GM18907 (cell line): ENCODE results near the gene EXOC3L4.

Experiments
- ATAC-seq: cut with Tn5 transposase; IDR thresholded peaks from one replicate; pipeline ENCODE4 v1.9.1; 2021; ENCODE audit warnings: mild to moderate bottlenecking, moderate library complexity; ENCODE audit not compliant: unreplicated experiment

EXOC3L4 gene

DNA sequence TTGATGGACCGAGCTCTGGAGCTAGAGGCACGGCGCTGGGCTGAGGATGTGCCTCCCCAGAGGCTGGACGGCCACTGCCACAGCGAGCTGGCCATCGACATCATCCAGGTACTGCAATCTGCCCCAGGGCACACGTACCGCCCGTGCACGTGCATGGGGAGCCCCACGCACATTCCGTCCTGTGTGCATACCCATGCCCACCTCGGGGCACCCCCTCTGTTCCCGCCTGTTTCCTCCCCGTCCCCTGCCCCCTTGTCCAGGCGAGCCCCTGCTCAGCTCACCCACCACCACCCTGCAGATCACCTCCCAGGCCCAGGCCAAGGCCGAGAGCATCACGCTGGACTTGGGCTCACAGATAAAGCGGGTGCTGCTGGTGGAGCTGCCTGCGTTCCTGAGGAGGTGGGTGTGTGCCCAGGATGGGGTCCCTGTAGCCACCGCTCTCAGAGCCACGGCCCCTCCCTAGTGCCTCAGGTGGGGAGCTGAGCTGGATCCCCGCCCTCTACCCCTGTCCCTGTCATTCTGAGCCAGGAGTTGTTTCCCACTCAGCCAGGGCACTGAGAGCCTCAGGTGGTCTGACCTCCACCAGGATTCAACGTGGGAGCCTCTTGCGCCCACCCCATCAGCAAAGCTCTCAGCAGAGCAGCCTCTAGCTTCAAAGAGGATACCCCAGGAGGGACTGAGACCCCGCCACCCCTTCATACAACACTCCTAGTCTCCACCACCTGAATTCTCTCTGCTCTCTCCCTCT is 35.7 kb downstream of the EXOC3L4 start:
- ATAC-seq, result no peak

DNA sequence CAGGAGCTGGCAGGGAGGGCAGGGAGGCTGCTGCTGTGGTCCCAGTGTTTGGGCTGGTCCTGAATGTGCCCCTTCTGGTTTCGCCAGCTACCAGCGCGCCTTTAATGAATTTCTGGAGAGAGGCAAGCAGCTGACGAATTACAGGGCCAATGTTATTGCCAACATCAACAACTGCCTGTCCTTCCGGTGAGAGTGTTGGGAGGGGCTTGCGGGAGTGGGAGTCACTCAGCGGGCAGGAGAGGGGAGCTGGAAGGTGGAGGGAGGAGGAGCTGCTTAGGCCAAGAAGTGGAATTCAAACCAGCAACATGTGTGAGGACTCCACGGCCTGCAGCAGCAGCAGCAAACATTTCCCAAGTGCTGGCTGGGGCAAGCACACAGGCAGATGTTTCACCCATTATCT is 36.4 kb downstream of the EXOC3L4 start:
- ATAC-seq, result no peak

DNA sequence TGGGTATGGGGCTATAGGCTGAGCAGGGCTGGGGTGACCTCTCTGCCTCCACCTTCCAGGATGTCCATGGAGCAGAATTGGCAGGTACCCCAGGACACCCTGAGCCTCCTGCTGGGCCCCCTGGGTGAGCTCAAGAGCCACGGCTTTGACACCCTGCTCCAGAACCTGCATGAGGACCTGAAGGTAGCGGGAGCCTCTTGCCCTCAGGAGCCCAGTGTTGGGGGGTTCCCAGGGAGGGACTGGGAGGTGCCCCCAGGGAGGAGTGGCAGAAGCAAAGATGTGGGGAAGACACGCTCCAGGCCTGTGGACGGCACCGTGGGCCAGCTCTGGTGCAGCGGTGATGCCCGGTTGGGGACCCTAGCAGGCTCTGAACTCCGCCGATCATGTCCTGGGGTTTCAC is 37.1 kb downstream of the EXOC3L4 start:
- ATAC-seq, result no peak

DNA sequence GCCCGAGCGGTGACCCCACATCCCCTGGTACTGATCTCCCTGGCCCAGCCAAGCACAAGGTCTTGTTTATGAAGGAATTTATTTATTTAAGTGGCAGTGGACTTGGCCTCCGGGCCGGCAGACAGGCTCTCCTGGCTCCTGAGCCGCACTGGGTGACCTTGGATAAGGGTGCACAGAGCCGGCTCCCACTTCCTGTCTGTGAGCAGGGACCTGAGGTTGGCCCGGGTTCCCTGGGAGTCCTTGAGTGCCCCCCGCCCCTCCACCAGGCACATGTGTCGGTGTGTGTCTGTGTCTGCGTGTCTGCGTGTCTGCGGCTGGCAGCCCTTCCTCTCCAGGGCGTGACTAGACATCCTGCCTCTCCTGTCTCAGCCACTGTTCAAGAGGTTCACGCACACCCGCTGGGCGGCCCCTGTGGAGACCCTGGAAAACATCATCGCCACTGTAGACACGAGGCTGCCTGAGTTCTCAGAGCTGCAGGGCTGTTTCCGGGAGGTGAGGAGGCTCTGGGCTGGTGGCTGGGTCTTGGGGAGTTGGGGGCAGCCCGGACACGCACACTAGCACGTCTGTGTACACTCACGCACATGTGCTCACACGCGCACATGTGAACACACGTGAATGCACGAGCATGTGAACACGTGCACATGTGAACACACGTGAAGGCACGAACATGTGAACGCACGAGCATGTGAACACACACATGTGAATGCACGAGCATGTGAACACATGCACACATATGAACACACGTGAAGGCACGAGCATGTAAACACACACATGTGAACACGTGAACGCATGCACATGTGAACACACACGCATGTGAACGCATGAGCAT is 38.1 kb downstream of the EXOC3L4 start:
- ATAC-seq, result no peak

DNA sequence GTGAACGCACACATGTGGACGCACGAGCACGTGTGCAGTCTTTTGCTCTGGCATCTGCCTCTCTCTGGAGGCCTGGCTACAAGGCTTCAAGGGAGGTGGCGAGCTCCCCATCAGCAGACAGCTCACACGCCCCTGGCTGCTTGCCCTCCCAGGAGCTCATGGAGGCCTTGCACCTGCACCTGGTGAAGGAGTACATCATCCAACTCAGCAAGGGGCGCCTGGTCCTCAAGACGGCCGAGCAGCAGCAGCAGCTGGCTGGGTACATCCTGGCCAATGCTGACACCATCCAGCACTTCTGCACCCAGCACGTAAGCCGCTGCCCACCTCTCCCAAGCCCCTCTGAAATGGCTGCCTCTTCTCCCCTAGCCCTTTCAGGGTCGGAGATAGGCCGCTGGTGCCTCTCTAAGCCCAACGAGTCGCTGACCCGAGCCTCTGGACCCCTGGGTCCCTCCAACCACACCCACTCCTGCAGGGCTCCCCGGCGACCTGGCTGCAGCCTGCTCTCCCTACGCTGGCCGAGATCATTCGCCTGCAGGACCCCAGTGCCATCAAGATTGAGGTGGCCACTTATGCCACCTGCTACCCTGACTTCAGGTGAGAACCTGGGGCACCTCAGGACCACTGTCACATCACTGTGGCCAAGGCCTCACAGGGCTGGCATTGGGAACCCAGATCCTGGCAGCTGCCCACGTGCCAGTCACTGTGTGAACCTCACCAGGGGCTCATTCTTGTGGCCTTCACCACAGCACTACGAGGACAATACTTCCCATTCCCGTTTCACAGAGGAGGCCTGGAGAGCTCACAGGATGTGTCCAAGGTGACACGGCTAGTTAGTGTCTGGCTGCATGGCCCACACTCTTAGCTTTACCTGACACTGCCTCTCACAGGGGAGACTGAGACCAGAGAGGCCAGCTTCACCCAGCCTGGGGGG is 39.0 kb downstream of the EXOC3L4 start:
- no peak for ATAC-seq

DNA sequence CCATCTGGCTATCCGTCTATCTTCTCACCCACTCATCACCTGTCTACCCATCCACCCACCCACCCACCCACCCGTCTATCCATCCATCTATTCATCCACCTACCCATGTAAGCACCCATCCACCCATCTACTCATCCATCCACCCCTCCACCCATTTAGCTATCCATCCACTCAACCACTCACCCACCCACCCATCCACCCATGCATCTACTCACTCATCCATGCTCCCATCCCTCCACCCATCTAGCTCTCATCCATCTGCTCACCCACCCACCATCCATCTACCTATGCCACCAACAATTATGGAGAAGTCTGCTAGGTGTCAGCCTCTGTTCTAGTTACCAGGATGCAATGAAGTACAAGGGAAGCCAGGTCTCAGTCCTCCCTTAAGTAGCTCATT is 39.9 kb downstream of the EXOC3L4 start:
- ATAC-seq, result no peak

DNA sequence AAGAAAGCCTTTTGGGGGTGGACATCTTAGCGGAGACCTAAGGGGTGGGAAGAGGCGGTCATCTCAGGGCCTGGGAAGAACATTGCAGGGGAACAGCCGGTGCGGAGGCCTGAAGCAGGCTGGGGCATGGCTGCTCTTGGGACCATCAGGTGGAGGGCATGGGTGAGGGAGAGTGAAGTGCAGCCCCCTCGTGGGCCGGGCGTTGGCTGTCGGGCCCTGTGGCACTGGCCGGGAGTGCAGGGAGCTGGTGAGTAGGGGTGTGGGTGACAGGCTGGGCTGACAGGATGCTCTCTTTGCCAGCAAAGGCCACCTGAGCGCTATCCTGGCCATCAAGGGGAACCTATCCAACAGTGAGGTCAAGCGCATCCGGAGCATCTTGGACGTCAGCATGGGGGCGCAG is 40.4 kb downstream of the EXOC3L4 start:
- ATAC-seq, result no peak

DNA sequence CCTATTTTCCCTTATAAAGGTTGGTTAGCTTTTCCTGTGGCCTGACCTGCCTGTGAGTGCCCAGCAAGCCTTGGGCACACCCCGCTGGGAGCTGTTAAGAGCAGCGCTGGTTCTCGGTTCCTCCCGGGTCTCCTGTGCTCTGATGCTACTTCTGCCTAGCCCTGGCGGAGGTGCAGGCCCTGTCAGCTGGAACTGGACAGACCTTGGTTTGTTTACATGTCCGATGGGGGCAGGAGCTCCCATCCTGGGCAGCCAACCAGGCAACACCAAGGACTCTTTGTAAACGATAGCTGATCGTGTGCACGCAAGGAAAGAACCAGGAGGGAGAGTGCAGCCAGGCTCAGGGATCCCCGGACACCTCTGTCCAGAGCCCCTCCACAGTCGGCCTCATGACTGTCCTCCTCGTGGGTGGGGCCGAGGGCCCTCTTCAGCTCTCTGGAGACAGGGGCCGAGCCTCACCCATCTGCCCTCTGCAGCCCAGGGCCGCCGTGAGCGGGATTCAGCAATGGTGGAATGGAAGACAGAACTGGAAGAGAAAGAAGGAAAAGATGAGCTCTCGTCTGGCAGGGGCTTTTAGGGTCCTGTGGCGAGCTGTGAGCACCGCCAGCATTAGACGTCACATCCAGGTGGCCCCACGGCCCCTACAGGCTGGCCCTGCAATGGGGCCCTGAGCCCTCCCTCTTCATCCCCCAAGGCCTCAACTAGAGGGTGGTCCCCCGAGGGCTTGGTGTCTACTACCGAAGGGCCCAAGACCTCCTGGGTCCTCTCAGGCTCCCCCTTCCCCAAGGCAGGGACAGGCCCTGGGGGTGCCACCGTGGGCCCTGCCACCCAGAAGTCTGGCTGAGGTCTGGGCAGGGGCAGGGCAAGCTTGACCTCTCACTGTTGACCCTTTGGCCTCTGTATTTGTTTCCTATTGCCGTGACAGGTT is 41.1 kb downstream of the EXOC3L4 start:
- ATAC-seq, result no peak

DNA sequence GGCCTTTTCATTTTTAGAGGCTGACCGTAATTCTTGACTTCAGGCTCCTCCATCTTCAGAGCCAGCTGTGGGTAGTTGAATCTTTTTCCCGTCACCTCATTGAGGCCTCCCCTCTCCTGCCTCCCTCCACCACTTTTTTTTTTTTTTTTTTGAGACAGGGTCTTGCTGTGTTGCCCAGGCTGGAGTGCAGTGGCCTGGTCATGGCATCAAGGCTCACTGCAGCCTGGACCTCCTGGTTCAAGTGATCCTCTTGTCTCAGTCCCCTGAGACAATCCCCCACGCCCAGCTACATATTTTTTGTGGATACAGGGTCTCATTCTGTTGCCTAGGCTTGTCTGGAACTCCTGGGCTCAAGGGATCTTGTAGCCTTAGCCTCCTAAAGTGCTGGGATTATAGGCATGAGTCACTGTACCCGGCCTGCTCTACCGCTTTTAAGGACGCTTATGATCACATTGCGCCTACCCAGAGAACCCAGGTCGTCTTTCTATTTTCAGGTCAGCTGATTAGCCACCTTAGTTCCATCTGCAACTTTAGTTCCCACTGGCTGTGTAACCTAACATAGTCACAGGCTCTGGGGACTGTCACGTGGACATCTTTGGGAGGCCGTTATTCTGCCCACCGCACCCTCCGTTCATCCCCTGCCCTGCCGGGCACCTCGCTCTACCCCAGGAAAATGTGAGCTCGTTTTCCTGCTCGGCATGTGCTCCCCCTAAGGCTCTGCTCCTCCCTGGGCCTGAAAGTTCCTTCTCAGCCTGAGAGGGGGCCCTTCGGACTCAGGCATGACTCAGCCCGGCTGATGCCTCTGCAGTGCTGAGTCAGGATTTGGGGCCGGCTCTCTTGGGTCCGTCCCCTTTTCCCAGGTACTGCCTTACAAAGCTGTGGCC is 42.1 kb downstream of the EXOC3L4 start:
- ATAC-seq, result no peak

DNA sequence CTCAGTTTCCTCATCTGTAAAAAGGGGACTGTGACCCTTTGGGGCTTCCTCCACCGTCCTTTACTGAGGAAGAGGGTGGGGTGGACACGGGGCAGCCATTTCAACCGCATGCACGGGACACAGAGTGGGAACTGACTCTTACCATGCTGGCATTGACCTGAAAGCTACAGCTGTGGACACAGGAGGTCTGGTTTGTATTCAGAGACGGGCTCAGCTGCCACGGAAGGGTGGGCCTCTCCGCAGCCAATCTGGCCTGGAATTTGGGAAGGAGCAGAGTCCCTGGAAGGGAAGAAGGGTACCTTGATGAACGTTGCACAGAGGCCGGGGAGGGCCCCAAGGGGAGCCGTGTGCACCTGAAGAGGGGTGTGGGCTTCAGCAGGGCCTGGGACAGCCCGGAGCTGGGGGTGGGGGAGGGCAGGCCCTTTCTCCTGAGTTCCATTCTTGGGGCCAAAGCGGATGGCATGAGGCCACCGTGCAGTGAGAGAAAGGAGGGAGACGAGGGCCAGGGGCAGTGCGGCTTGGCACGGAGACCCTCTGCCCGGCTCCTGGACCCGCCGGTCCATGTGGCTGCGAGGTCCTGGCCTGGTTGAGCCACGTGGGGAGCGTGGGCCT is 43.3 kb downstream of the EXOC3L4 start:
- ATAC-seq, result no peak

DNA sequence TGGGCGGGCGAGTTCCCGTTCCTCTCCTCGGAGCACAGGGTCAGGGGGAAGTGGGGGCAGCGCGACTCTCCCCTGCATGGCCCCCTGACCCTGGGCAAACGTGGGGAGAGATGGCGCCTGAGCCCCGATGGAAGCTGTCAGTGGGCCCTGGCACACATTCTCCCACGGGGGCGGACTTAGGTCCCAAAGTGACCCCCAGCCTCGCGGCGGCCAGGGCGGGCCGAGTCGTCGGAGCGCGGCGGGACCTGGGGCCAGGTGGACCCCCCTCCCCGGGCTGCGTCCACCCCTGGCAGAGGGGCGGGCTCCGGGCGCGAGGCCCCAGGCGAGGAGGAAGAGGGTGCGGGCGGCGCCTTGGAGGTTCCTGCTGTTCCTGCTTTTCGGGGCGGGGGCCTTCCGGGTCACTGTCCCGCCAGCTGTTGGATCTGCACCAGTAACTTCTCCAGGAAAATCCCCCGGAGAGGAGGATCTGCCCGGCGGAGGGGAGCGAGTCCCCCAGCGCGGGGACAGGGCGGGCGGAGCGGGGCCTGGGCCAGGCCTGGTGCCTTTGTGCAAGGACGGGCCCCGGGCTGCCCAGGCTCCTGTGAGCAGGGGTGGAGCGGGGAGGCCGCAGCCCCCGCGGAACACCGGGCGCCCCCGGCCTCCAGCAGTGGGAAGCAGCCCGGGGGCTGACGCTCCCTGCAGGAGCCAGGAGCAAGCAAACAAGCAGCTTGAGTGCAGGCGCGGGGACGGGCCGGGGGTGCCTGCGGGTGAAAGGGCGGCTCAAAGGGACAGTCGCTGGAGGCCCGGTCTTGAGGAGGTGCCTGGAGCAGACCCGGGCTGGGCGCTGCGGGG is 44.0 kb downstream of the EXOC3L4 start:
- no peak for ATAC-seq

DNA sequence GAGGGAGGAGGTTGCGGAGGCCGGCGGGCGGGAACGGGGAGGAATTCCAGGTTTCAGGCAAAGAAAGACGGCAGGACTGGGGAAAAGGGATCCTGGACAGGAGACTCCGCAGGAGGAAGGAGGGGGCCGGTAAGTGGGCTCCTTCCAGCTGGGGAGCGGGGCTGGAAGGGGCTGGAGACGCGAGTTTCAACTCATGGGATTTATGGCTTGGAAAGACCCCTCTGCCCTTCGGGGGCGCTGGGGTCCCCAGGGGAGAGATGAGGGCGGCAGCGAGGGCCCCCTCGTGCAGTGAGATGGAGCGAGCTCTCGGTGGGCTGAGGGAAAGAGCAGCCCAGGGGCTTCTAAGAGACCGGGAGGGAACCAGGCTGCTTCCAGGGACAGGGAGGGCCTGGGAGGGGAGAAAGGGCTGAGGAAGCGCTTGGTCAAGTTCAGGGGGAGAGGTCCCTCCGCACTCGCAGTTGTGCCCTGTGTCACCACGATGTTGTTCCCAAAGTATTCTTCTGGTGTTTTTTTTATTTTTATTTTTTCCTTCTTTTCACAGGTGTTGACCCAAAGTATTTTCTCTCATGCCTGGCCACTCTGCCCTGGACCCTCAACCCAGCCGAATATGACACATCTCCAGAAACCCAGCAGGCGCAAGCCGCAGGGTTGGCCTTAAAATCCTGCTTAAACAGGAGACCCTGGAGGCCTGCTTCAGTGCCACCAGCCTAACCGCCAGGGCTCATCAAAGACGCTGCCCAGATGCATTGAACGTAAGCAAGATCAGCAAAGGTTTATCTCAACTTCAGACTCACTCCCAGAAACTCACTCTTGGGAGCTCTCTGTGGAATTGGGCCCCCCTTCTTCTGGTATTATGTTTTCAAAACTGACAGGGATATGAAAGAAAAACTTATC is 44.9 kb downstream of the EXOC3L4 start:
- no peak for ATAC-seq

DNA sequence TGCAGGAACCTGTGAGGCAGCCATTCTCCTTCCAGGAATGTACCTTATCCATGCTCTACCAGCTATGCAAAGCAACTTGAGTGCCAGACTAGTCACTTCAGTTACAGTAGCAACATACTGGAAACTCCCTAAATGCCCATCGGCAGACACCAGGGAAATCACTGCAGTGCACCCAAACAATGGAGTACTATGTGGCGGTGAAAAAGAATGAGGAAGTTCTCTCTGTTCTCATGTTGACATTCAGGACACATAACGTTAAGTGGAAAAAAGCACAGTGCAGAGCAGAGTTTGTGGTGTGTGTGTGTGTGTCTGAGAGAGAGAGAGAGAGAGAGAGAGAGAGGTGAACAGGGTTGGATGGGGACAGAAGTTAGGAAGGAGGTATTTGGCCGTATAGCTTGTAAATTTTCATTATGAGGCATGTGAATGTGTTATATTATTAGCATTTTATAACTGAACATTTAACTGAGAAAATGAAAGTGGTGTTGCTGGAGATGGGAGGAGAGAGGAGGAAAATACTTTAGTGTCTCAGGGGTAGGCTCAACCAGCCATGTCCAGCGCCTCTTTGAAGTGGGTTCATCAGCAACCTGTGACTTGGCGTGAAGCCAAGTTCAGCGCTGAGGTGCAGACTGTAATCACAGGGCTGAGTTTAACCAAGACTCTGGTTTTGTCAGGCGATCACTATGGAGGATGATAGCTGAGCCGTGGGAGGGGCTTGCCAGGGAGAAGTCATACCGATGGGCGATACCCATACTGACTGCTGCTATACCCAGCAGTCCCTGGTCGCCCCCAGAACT is 46.0 kb downstream of the EXOC3L4 start:
- peak; percentile 55 for ATAC-seq

DNA sequence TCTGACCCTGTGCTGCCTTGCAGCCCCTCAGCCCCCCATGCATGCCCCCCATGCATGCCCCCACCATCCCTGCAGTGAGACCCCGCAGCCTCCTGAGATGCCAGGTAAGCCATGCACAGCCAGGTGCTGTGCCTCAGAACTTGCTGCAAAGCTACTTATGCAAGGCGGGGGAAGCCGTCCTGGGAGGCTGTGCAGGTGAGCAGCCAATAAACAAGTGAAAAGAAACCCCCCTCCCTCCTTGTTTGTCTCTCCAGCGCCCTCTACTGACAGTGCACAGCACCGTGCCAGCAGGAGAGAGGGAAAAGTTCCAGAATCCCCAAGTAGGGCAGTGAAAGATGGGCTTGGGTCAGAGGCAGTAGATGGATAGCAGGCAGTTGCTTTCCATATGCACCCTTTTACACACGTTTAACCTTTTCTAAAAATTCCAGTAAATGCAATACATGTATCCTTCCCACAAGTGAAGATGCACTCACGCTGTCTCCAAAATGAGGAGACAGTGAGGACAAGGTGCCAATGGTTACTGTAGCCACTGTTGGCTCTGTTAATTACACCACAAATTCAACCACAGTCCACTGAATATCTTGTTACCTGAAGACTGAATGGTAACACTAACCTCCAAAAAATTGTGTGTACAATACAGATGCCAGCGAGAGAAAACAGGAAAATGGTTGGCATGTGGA is 46.7 kb downstream of the EXOC3L4 start:
- peak; percentile 30 for ATAC-seq

DNA sequence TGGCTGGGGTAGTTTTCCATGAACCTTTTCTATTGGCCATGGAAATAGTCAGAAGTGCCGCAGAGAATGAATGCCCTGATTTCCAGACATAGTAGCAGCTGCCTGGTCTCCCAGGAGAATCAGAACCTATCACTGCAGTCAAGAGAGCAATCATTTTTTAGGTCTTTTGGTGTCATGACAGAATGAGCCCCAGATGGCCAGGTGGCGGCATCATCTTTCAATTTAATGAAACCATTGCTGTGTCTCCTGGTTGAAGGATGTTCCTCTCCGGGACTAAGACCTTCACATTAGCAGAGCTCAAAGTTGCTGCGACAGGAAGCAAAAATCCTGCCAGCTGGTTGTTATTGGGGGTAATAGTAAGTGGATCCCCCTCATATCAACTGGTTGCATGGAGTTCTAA is 47.5 kb downstream of the EXOC3L4 start:
- ATAC-seq, result no peak
